Measurements from ENCODE around the gene FAM83E. TPM values are rescaled to one million over a fixed set of nuclear protein-coding genes. Genes with fewer than 3 reads are reported as not detected.

Gene FAM83E
- total and polyA plus RNA-seq, 2 donors (not counting 1 experiment from before 2014, with no cell fraction given) = 0.15 to 4.1 TPM

GRCh38 chr19:48598996-48599700, 15.7 kb downstream of the FAM83E start:
- H3K9me3 Mint-ChIP-seq (ENCODE audit: insufficient read depth) = no peaks in the 10 kb centered on the region
- Histone ChIP-seq H3K4me2 (replicated peaks; ENCODE audit: low read depth, low read length, poor library complexity, severe bottlenecking) (no peak overlapping the region), H3K36me3 (replicated peaks in 1 of 2; ENCODE audit: control extremely low read depth in 1 of 2, control insufficient read depth in 1 of 2, extremely low read depth in 1 of 2, insufficient read depth in 2 of 2, low read length in 1 of 2) (no peaks in the 10 kb centered on the region), H3K4me1 (ENCODE audit: control insufficient read depth in 2 of 2, insufficient read depth in 2 of 2, low read length in 2 of 2) (no peaks in the 10 kb centered on the region), H3K79me2 (ENCODE audit: control insufficient read depth, insufficient read depth, low read length) (no peaks in the 10 kb centered on the region), H3K27me3 (replicated peaks in 1 of 4; ENCODE audit: control extremely low read depth in 1 of 4, control insufficient read depth in 3 of 4, insufficient read depth in 4 of 4, low read length in 3 of 4) (peaks cover 0 to 3% (median 0%) of the 10 kb centered on the region in 4 experiments), H3K27ac (ENCODE audit: low read length in 2 of 2) (no peak overlapping the region), H3K4me3 (ENCODE audit: control extremely low read depth in 1 of 5, extremely low read depth in 1 of 5, insufficient read depth in 1 of 5, low read depth in 2 of 5, low read length in 4 of 5) (no peak overlapping the region), H3K9me3 (ENCODE audit: control extremely low read depth in 1 of 3, control insufficient read depth in 2 of 3, insufficient read depth in 1 of 3, low read length in 2 of 3) (no peaks in the 10 kb centered on the region), H2AFZ (ENCODE audit: insufficient read depth, low read depth, low read length, poor library complexity, severe bottlenecking) (no peak overlapping the region), H4K20me1 (ENCODE audit: control insufficient read depth, insufficient read depth, low read length, poor library complexity, severe bottlenecking) (no peaks in the 10 kb centered on the region), H3K9ac (ENCODE audit: low read length) (no peak overlapping the region)
- ATAC-seq (ENCODE audit: low read depth) = no peak
- peak overlapping the region; percentile 15 for H3K27ac Mint-ChIP-seq
- POLR2A ChIA-PET = no interaction called here
- CTCF ChIA-PET = interaction anchor here (1.4 kb wide), 1 partner anchor 10 kb away, joined by 5 read pairs; no protein-coding TSS in a partner anchor
- TF ChIP-seq CTCF (IDR thresholded peaks at IDR 0.05) (no peak), EZH2 (IDR thresholded peaks at IDR 0.05; ENCODE audit: borderline replicate concordance, insufficient read depth, low read depth, low read length, poor library complexity, severe bottlenecking) (no peak)
- DNase-seq = no peak
- intact Hi-C loops (cut with micrococcal nuclease) = no loop called here
- H3K27me3 Mint-ChIP-seq = peaks cover 4% of the 10 kb centered on the region
- WGBS (ENCODE audit: insufficient coverage) = 84% methylated on average over 17 of the region's 30 CpGs
- peaks cover 2% of the 10 kb centered on the region for H3K4me1 Mint-ChIP-seq
- H3K4me3 Mint-ChIP-seq = no peak overlapping the region

GRCh38 chr19:48596679-48597465, 18.0 kb downstream of the FAM83E start:
- ChIA-PET POLR2A (no interaction called here), CTCF (interaction anchor here (0.6 kb wide), 1 partner anchor 612 kb away, joined by 3 read pairs; no protein-coding TSS in a partner anchor)
- Histone ChIP-seq H3K4me1 (ENCODE audit: control insufficient read depth in 2 of 2, insufficient read depth in 2 of 2, low read length in 2 of 2) (no peaks in the 10 kb centered on the region), H3K27me3 (replicated peaks in 1 of 4; ENCODE audit: control extremely low read depth in 1 of 4, control insufficient read depth in 3 of 4, insufficient read depth in 4 of 4, low read length in 3 of 4) (peaks cover 0 to 3% (median 0%) of the 10 kb centered on the region in 4 experiments), H3K79me2 (ENCODE audit: control insufficient read depth, insufficient read depth, low read length) (no peaks in the 10 kb centered on the region), H2AFZ (ENCODE audit: insufficient read depth, low read depth, low read length, poor library complexity, severe bottlenecking) (peak overlapping the region; percentile 56), H3K4me3 (ENCODE audit: control extremely low read depth in 1 of 5, extremely low read depth in 1 of 5, insufficient read depth in 1 of 5, low read depth in 2 of 5, low read length in 4 of 5) (no peak overlapping the region), H3K4me2 (replicated peaks; ENCODE audit: low read depth, low read length, poor library complexity, severe bottlenecking) (peak overlapping the region; percentile 42), H3K9ac (ENCODE audit: low read length) (no peak overlapping the region), H3K36me3 (replicated peaks in 1 of 2; ENCODE audit: control extremely low read depth in 1 of 2, control insufficient read depth in 1 of 2, extremely low read depth in 1 of 2, insufficient read depth in 2 of 2, low read length in 1 of 2) (no peaks in the 10 kb centered on the region), H4K20me1 (ENCODE audit: control insufficient read depth, insufficient read depth, low read length, poor library complexity, severe bottlenecking) (no peaks in the 10 kb centered on the region), H3K9me3 (ENCODE audit: control extremely low read depth in 1 of 3, control insufficient read depth in 2 of 3, insufficient read depth in 1 of 3, low read length in 2 of 3) (no peaks in the 10 kb centered on the region), H3K27ac (ENCODE audit: low read length in 2 of 2) (no peak overlapping the region)
- H3K27ac Mint-ChIP-seq = no peak overlapping the region
- no peaks in the 10 kb centered on the region for H3K9me3 Mint-ChIP-seq (ENCODE audit: insufficient read depth)
- peaks cover 4% of the 10 kb centered on the region for H3K27me3 Mint-ChIP-seq
- ATAC-seq (ENCODE audit: low read depth) (peak; percentile 41), DNase-seq (peak; percentile 53)
- peaks cover 2% of the 10 kb centered on the region for H3K4me1 Mint-ChIP-seq
- no peak overlapping the region for H3K4me3 Mint-ChIP-seq
- TF ChIP-seq EZH2 (IDR thresholded peaks at IDR 0.05; ENCODE audit: borderline replicate concordance, insufficient read depth, low read depth, low read length, poor library complexity, severe bottlenecking) (no peak), CTCF (IDR thresholded peaks at IDR 0.05) (no peak)
- WGBS (ENCODE audit: insufficient coverage) = 84% methylated on average over 31 of the region's 39 CpGs
- intact Hi-C loops (cut with micrococcal nuclease) = no loop called here

All from B cell (primary cell).